ENCODE data around the gene VAMP7. TPM values are rescaled to one million over a fixed set of nuclear protein-coding genes. Genes with fewer than 3 reads are reported as not detected.
A peak's percentile ranks its signal among the peaks of the same experiment; 100 is the strongest.

The VAMP7 gene
- total and polyA plus RNA-seq, 2 of the 8 experiments (the other 6 are each of a cell fraction or from before 2014, with no cell fraction given): 14.2 to 22.1 TPM

DNA sequence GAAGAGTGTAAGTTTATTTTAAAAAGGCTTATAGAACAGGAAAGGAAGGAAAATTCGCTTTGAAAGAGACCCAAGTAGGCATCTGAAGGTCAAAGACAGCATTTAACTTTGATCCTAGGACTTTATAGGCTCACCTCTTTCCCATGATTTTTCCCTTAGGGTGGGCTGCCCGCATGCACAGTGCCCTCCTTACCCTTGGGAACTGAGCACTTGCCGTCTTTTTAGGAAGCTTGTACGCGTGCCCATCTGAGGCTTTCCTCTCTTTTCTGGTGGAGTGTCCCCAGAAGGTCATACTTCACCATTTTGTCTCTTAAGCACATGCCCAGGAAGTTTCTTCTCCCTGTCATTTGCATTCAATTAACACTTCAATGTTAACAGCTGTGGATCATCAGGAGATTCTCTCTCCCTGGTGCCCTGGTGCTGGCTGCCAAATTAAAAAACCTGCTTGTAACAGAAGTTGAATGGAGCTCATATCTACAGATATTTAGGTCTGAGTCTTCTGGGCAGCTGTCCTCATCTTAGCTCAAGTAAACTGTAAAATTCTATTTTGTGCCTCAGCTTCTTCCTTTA is 78.0 kb downstream of the VAMP7 start (continued):
- TF ChIP-seq TEAD4 (IDR thresholded peaks at IDR 0.05; ENCODE audit: low read depth, low read length) (no peak), BRCA1 (IDR thresholded peaks at IDR 0.05; ENCODE audit: low read depth, low read length) (no peak), ASH2L (IDR thresholded peaks at IDR 0.05; ENCODE audit: low read length) (no peak), SUZ12 (IDR thresholded peaks at IDR 0.05; ENCODE audit: low read length) (no peak), YY1 (IDR thresholded peaks at IDR 0.05; ENCODE audit: low read depth, low read length) (peak; percentile 34; the same call in 1 of the 2 replicates), TCF12 (IDR thresholded peaks at IDR 0.05; ENCODE audit: low read depth, low read length) (0 out of 2 replicates have a peak, but pooled peaks have one; percentile 46), FOSL1 (IDR thresholded peaks at IDR 0.05; ENCODE audit: insufficient read depth, low read depth, low read length) (no peak), RXRA (IDR thresholded peaks at IDR 0.05; ENCODE audit: insufficient read depth, low read depth, low read length) (no peak), SP1 (IDR thresholded peaks at IDR 0.05; ENCODE audit: low read depth, low read length) (no peak), GTF2F1 (IDR thresholded peaks at IDR 0.05; ENCODE audit: borderline replicate concordance, low read depth, low read length) (no peak), RAD21 (IDR thresholded peaks at IDR 0.05 in 1 of 2, conservative IDR thresholded peaks at IDR 0.05 in 1 of 2; ENCODE audit: low read depth in 2 of 2, low read length in 2 of 2) (no peak), SIRT6 (IDR thresholded peaks at IDR 0.05; ENCODE audit: low read length) (no peak), POLR2A (IDR thresholded peaks at IDR 0.05; ENCODE audit: control extremely low read depth in 1 of 2, low read depth in 2 of 2, low read length in 2 of 2) (peak in 1 of 2 experiments; percentile 31; a peak in 1 of 3 replicates), SP2 (IDR thresholded peaks at IDR 0.05; ENCODE audit: low read length) (no peak)
- TF ChIP-seq, protein P1, sequence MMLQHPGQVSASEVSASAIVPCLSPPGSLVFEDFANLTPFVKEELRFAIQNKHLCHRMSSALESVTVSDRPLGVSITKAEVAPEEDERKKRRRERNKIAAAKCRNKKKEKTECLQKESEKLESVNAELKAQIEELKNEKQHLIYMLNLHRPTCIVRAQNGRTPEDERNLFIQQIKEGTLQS (IDR thresholded peaks at IDR 0.05; ENCODE audit: insufficient read depth, low read depth, low read length): no peak
